K562 (cell line): ENCODE results near the gene MMP28. TPM values are rescaled to one million over a fixed set of nuclear protein-coding genes. Genes with fewer than 3 reads are reported as not detected.

Source experiments
- ATAC-seq: fragments of 200-7000 bp; cut with Tn5 transposase; 3 replicates; pipeline ENCODE4 v1.9.1; 2020; ENCODE audit warnings: moderate library complexity
- BruUV-seq: library from RNA; stranded (reverse); fragments of 400-500 nt; replicated peaks from 2 replicates; lab custom pipeline; 2021; lab: Mats Ljungman, UMichigan
- CTCF ChIA-PET: fragments of 300-600 bp; formaldehyde crosslinking; extraction: SDS; loops from one replicate; lab custom pipeline; 2021; ENCODE audit warnings: low intra/inter-chr PET ratio; lab: Yijun Ruan, JAX
- POLR2A ChIA-PET: fragments of 300-600, 350-650 bp; sonication (Branson Sonifier 250); formaldehyde crosslinking; extraction: SDS; loops from one replicate; lab custom pipeline; 2021; ENCODE audit warnings: antibody characterized with exemption, inconsistent platforms; lab: Yijun Ruan, JAX
- DNase-seq, 4 experiments: peaks; one replicate each; pipeline versions ENCODE4 v3.0.0 to v3.0.0-alpha.2; 2011 to 2018; ENCODE audit warnings: low spot score in 3 of 4, mixed read lengths in 3 of 4; ENCODE audit errors: extremely low read depth in 1 of 4
- FAIRE-seq: peaks from 2 replicates; lab custom pipeline; 2011; peaks lifted over from hg19 to GRCh38; lab: Jason Lieb, UNC
- H2AFZ ChIP-seq: 2 replicates; pipeline ENCODE4 v1.6.0; 2011; ENCODE audit warnings: low read depth, low read length, control low read depth, inconsistent platforms
- H3K27ac ChIP-seq: fragments of 200-600 bp; 3 replicates; pipeline ENCODE4 v1.8.0; 2011; ENCODE audit warnings: low read depth, mild to moderate bottlenecking, control low read depth, inconsistent platforms, low read length, moderate library complexity, mixed read lengths; ENCODE audit errors: extremely low read depth
- H3K27me3 ChIP-seq, 2 experiments: fragments of 300-600 bp in 1 of 2; 2 replicates in 1 of 2; 3 replicates in 1 of 2; pipeline versions ENCODE4 v1.6.0 to v1.8.0; 2011; ENCODE audit warnings: inconsistent platforms in 2 of 2, low read length in 2 of 2, mild to moderate bottlenecking in 1 of 2, mixed read lengths in 1 of 2, moderate library complexity in 1 of 2; ENCODE audit not compliant: control insufficient read depth in 2 of 2, insufficient read depth in 2 of 2
- H3K36me3 ChIP-seq: fragments of 300-600 bp; 3 replicates; pipeline ENCODE4 v1.8.0; 2011; ENCODE audit warnings: mild to moderate bottlenecking, low read length, inconsistent platforms; ENCODE audit not compliant: control insufficient read depth, insufficient read depth
- H3K4me1 ChIP-seq, 2 experiments: fragments of 200-600 bp in 1 of 2; replicated peaks in 1 of 2; 2 replicates in 1 of 2; 3 replicates in 1 of 2; pipeline versions ENCODE4 v1.5.1 to v1.8.0; 2011; ENCODE audit warnings: inconsistent platforms in 2 of 2, low read length in 2 of 2, mild to moderate bottlenecking in 1 of 2, mixed read lengths in 1 of 2, moderate library complexity in 1 of 2; ENCODE audit not compliant: control insufficient read depth in 2 of 2, insufficient read depth in 2 of 2
- H3K4me2 ChIP-seq: 2 replicates; pipeline ENCODE4 v1.6.1; 2011; ENCODE audit warnings: low read length, control low read depth, inconsistent platforms, mixed read lengths; ENCODE audit not compliant: insufficient read depth
- H3K4me3 ChIP-seq: fragments of 200-600 bp; sonication (generic), shearing (Covaris generic); 2 replicates; pipeline ENCODE4 v1.5.1; 2016; ENCODE audit warnings: control low read depth, inconsistent platforms
- H3K79me2 ChIP-seq: fragments of 200-600 bp; 3 replicates; pipeline ENCODE4 v1.8.0; 2011; ENCODE audit warnings: low read length, inconsistent platforms; ENCODE audit not compliant: control insufficient read depth, insufficient read depth
- H3K9ac ChIP-seq, 2 experiments: 2 replicates each; pipeline versions ENCODE4 v1.6.0 to v1.6.1; 2011; ENCODE audit warnings: low read depth in 2 of 2, low read length in 2 of 2, control low read depth in 1 of 2, inconsistent platforms in 1 of 2, mild to moderate bottlenecking in 1 of 2, mixed read lengths in 1 of 2; ENCODE audit not compliant: insufficient read depth in 1 of 2
- H3K9me1 ChIP-seq: one replicate; pipeline ENCODE4 v1.6.0; 2011; ENCODE audit warnings: inconsistent platforms, mild to moderate bottlenecking, low read length, moderate library complexity; ENCODE audit not compliant: control insufficient read depth, insufficient read depth
- H3K9me3 ChIP-seq: replicated peaks from 2 replicates; pipeline ENCODE4 v1.5.1; 2011; ENCODE audit warnings: low read depth, low read length, inconsistent platforms; ENCODE audit not compliant: control insufficient read depth, insufficient read depth
- H4K20me1 ChIP-seq: replicated peaks from 2 replicates; pipeline ENCODE4 v1.6.1; 2011; ENCODE audit warnings: low read length, inconsistent platforms, mixed read lengths; ENCODE audit not compliant: control insufficient read depth, insufficient read depth
- ATF7 ChIP-seq: fragments of 450-650 bp; IDR thresholded peaks from 2 replicates; pipeline ENCODE4 v1.7.1; 2014; ENCODE audit warnings: mild to moderate bottlenecking, moderate library complexity
- BRF2 ChIP-seq: IDR thresholded peaks from 3 replicates; pipeline ENCODE4 v1.6.1; 2011; ENCODE audit warnings: borderline replicate concordance, mild to moderate bottlenecking; ENCODE audit not compliant: insufficient read length, insufficient read depth
- ELF4 ChIP-seq: fragments of 450-650 bp; formaldehyde crosslinking; IDR thresholded peaks from 2 replicates; pipeline ENCODE4 v1.4.0; 2022; ENCODE audit warnings: missing genetic modification characterization
- EZH2 ChIP-seq: IDR thresholded peaks from 2 replicates; pipeline ENCODE4 v1.6.1; 2012; ENCODE audit warnings: low read depth, mild to moderate bottlenecking, inconsistent platforms, low read length, borderline replicate concordance
- HDGF ChIP-seq: fragments of 450-650 bp; IDR thresholded peaks from 2 replicates; pipeline ENCODE4 v1.6.1; 2016
- MEF2D ChIP-seq: conservative IDR thresholded peaks from 2 replicates; pipeline ENCODE4 v1.6.1; 2016; ENCODE audit warnings: low read depth, missing genetic modification characterization, missing compliant biosample characterization
- NFE2L1 ChIP-seq: fragments of 450-650 bp; IDR thresholded peaks from 2 replicates; pipeline ENCODE4 v1.6.1; 2016; ENCODE audit warnings: missing genetic modification characterization, low read depth, mild to moderate bottlenecking, missing compliant biosample characterization, moderate library complexity, borderline replicate concordance
- POLR2AphosphoS2 ChIP-seq: IDR thresholded peaks from 2 replicates; pipeline ENCODE4 v1.6.1; 2012; ENCODE audit warnings: low read length, improper control_type of control experiment
- RAD21 ChIP-seq, 2 experiments: fragments of 250-450 bp in 1 of 2; fragments of 450-650 bp in 1 of 2; sonication (Bioruptor Pico) in 1 of 2; formaldehyde crosslinking in 1 of 2; IDR thresholded peaks in 1 of 2; conservative IDR thresholded peaks in 1 of 2; 2 replicates each; pipeline versions ENCODE4 v1.4.0 to v1.8.0; 2020 to 2022; ENCODE audit warnings: mild to moderate bottlenecking in 2 of 2, moderate library complexity in 1 of 2
- SAFB2 ChIP-seq: fragments of 200-400 bp; formaldehyde crosslinking; IDR thresholded peaks from 2 replicates; pipeline ENCODE4 v1.6.1; 2018; ENCODE audit warnings: borderline replicate concordance, low read length, low read depth, moderate library complexity; ENCODE audit not compliant: severe bottlenecking
- SIN3A ChIP-seq, 2 experiments: fragments of 150-350 bp in 1 of 2; IDR thresholded peaks; 2 replicates each; pipeline ENCODE4 v1.6.1; 2011 to 2016; ENCODE audit warnings: borderline replicate concordance in 2 of 2, low read depth in 2 of 2, low read length in 2 of 2, mild to moderate bottlenecking in 2 of 2, moderate library complexity in 2 of 2; ENCODE audit not compliant: control insufficient read depth in 1 of 2
- TBP ChIP-seq: optimal IDR thresholded peaks from 2 replicates; pipeline ENCODE3; 2011; ENCODE audit warnings: low read depth, low read length, improper control_type of control experiment
- THAP7 ChIP-seq: fragments of 250-450 bp; sonication (Bioruptor Pico); IDR thresholded peaks from 2 replicates; pipeline ENCODE4 v1.5.0; 2021
- THRAP3 ChIP-seq: fragments of 450-650 bp; IDR thresholded peaks from 2 replicates; pipeline ENCODE4 v1.6.1; 2016; ENCODE audit warnings: mild to moderate bottlenecking, inconsistent platforms, borderline replicate concordance
- ZBTB5 ChIP-seq: fragments of 450-650 bp; IDR thresholded peaks from 2 replicates; pipeline ENCODE4 v1.6.1; 2017; ENCODE audit warnings: antibody characterized with exemption
- ZNF165 ChIP-seq: fragments of 250-450 bp; sonication (Bioruptor Pico); IDR thresholded peaks from 2 replicates; pipeline ENCODE4 v1.4.0; 2020; ENCODE audit warnings: borderline replicate concordance
- ZNF436 ChIP-seq: fragments of 250-450, 450-650 bp; sonication (Bioruptor Pico); formaldehyde crosslinking; IDR thresholded peaks from 2 replicates; pipeline ENCODE4 v1.7.0; 2020; ENCODE audit warnings: mild to moderate bottlenecking
- ZNF445 ChIP-seq: fragments of 250-450 bp; sonication (Bioruptor Pico); IDR thresholded peaks from 2 replicates; pipeline ENCODE4 v1.4.0; 2020; ENCODE audit warnings: low read depth, mild to moderate bottlenecking, moderate library complexity
- ZNF584 ChIP-seq: fragments of 200-800 bp; sonication (Bioruptor generic); IDR thresholded peaks from 2 replicates; pipeline ENCODE4 v1.6.1; 2016; ENCODE audit warnings: low read depth, mild to moderate bottlenecking, missing genetic modification characterization, missing compliant biosample characterization
- WGBS: fragments of 100-300 bp; shearing (Covaris generic); methylation state at CpG from one replicate; pipeline ENCODE4 v1.1.6; 2016; ENCODE audit warnings: low coverage, mixed read lengths; ENCODE audit not compliant: insufficient coverage; ENCODE audit errors: missing lambda C conversion rate; 5-methylcytosine and 5-hydroxymethylcytosine counted together
- in situ Hi-C: fragments of 300-500 bp; cut with MboI; formaldehyde crosslinking; loops from 4 replicates; pipeline ENCODE4 v1.15.0; 2018; ENCODE audit warnings: inconsistent platforms, mixed read lengths
- intact Hi-C: fragments of 100-400 bp; cut with micrococcal nuclease; formaldehyde crosslinking; loops from 2 replicates; pipeline ENCODE4 v1.14.2; 2022
- polyA plus RNA-seq, 8 experiments: library from polyadenylated mRNA; depleted of rRNA in 4 of 8; stranded (reverse) in 5 of 8; unstranded in 3 of 8; fragments of >200 nt; fragmentation: Nextera tagmentation in 2 of 8; fragmentation: Illumina TruSeq in 1 of 8; extraction: Ambion mirVana in 2 of 8; extraction: Trizol in 1 of 8; gene quantifications; 2 replicates each; pipeline versions ENCODE4 v1.2.1 to v1.2.3, GENCODE V29; 2011 to 2014; ENCODE audit warnings: inconsistent platforms in 1 of 8, missing spikeins in 1 of 8
- total RNA-seq, 7 experiments: library from RNA; depleted of rRNA in 6 of 7; stranded (reverse); fragments of >200 nt in 6 of 7; fragmentation: Illumina TruSeq in 2 of 7; extraction: Trizol in 2 of 7; gene quantifications; 2 replicates each; pipeline versions ENCODE4 v1.2.1 to v1.2.3, GENCODE V29; 2011 to 2021; ENCODE audit warnings: low replicate concordance in 1 of 7

Gene MMP28
- total and polyA plus RNA-seq, 9 of the 15 experiments (the other 6 are each of a cell fraction or from before 2014, with no cell fraction given) = not detected

- ATAC-seq (no peak), DNase-seq (no peak), FAIRE-seq (no peak)
- no peak overlapping the region; a peak in 1 of 4 replicates for H3K9ac ChIP-seq
- ChIA-PET CTCF (interaction anchor here (0.6 to 2.3 kb wide), 2 partner anchors 35 to 38 kb away, joined by 3 to 20 read pairs; no protein-coding TSS in a partner anchor), POLR2A (interaction anchor here (0.6 to 1.4 kb wide), 3 partner anchors 10 to 42 kb away, joined by 3 to 6 read pairs (median 3); partner anchors contain the start of gene TAF15)
- WGBS = 2% methylated on average over 20 of the region's 24 CpGs
- in situ Hi-C loops (loop anchor here (5.0 kb wide), 1 partner anchor 41 kb away; the partner anchor contains the start of gene TAF15), intact Hi-C loops (loop anchor here (10.0 kb wide), 1 partner anchor 178 kb away; the partner anchor contains the start of gene LYZL6)
- no peaks in the 10 kb centered on the region for H3K9me3 ChIP-seq
- no peak overlapping the region for H2AFZ ChIP-seq
- H3K27me3 ChIP-seq = peaks cover 28 to 71% of the 10 kb centered on the region in 2 experiments; a peak in 4 of 5 replicates
- no peaks in the 10 kb centered on the region for H3K36me3 ChIP-seq
- no peak overlapping the region for H3K27ac ChIP-seq
- no peaks in the 10 kb centered on the region for H4K20me1 ChIP-seq
- BruUV-seq = no TSS peak
- H3K4me1 ChIP-seq = peaks cover 0 to 22% of the 10 kb centered on the region in 2 experiments; a peak in 3 of 5 replicates
- no peak overlapping the region for H3K4me2 ChIP-seq
- H3K9me1 ChIP-seq = peaks cover 3% of the 10 kb centered on the region
- TF ChIP-seq EZH2 = no peak
- TF ChIP-seq POLR2AphosphoS2 = no peak
- no peak for TF ChIP-seq MEF2D (tag)
- TF ChIP-seq ZNF165 = no peak
- TF ChIP-seq ATF7 = no peak
- TF ChIP-seq HDGF = no peak
- TF ChIP-seq ZBTB5 = no peak
- TF ChIP-seq ZNF436 (CRISPR knock-in tag) = no peak
- no peak for TF ChIP-seq ZNF584 (CRISPR knock-in tag)
- TF ChIP-seq THRAP3 = no peak
- TF ChIP-seq SIN3A (IDR thresholded peaks at IDR 0.05; ENCODE audit: borderline replicate concordance in 2 of 2, control insufficient read depth in 1 of 2, low read depth in 2 of 2, low read length in 2 of 2) = no peak
- no peak for TF ChIP-seq TBP
- no peak for TF ChIP-seq NFE2L1 (tag)
- no peak for TF ChIP-seq SAFB2
- TF ChIP-seq RAD21 (CRISPR knock-in tag; conservative IDR thresholded peaks at IDR 0.05 in 1 of 2, IDR thresholded peaks at IDR 0.05 in 1 of 2) = no peak
- no peak for TF ChIP-seq ELF4 (CRISPR knock-in tag)
- no peak for TF ChIP-seq ZNF445 (CRISPR knock-in tag)
- TF ChIP-seq THAP7 = no peak
- TF ChIP-seq BRF2 = no peak
- TF ChIP-seq, all 486 proteins: peak for 0
- H3K79me2 ChIP-seq = no peaks in the 10 kb centered on the region
- no peak overlapping the region for H3K4me3 ChIP-seq
Measured at GRCh38 chr17:35766489-35766877, 29.0 kb downstream of the MMP28 start.
